ENCODE measurements around the gene SND1.

DNA sequence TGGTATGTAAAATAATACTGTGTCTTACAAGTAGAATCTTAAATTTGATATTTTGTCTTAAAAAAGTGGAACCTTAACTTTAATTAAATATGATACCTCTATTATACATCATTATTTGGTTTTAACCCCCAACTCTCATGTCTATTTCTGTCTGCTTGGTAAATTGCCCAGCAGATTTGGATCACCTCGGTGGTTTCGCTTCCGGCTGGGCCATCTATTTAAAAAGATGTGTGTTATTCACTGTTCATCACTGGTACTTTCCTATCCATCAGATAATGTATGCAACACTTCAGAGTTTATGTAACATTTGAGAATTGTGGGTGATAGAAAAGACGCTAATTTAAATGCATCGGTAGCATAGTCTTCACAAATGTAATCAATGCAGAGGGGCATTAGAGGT is 119.7 kb downstream of the SND1 start:
- TF ChIP-seq, protein P1, sequence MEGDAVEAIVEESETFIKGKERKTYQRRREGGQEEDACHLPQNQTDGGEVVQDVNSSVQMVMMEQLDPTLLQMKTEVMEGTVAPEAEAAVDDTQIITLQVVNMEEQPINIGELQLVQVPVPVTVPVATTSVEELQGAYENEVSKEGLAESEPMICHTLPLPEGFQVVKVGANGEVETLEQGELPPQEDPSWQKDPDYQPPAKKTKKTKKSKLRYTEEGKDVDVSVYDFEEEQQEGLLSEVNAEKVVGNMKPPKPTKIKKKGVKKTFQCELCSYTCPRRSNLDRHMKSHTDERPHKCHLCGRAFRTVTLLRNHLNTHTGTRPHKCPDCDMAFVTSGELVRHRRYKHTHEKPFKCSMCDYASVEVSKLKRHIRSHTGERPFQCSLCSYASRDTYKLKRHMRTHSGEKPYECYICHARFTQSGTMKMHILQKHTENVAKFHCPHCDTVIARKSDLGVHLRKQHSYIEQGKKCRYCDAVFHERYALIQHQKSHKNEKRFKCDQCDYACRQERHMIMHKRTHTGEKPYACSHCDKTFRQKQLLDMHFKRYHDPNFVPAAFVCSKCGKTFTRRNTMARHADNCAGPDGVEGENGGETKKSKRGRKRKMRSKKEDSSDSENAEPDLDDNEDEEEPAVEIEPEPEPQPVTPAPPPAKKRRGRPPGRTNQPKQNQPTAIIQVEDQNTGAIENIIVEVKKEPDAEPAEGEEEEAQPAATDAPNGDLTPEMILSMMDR (IDR thresholded peaks at IDR 0.05; ENCODE audit: insufficient read depth, low read length, poor library complexity, severe bottlenecking), result no peak
- no peak for TF ChIP-seq EZH2phosphoT487 (conservative IDR thresholded peaks at IDR 0.05; ENCODE audit: low read length)

All from SU-DHL-6 (cell line).